Panc1 (cell line): Measurements from ENCODE around the gene NGEF. TPM values are rescaled to one million over a fixed set of nuclear protein-coding genes. Genes with fewer than 3 reads are reported as not detected.

Experiments
- ATAC-seq: fragments of 200-7000 bp; cut with Tn5 transposase; 2 replicates; pipeline ENCODE4 v1.9.1; 2020; ENCODE audit warnings: mild to moderate bottlenecking, moderate library complexity
- BruUV-seq: library from RNA; stranded (reverse); fragments of 400-500 nt; replicated peaks from 2 replicates; lab custom pipeline; 2021; lab: Mats Ljungman, UMichigan
- CTCF ChIA-PET: fragments of 300-600 bp; sonication (Branson Sonifier 250); formaldehyde crosslinking; loops from one replicate; lab custom pipeline; 2022; ENCODE audit warnings: antibody characterized with exemption; lab: Charles Lee
- POLR2A ChIA-PET: fragments of 300-600 bp; sonication (Branson Sonifier 250); formaldehyde crosslinking; loops from one replicate; lab custom pipeline; 2022; ENCODE audit warnings: antibody characterized with exemption; lab: Charles Lee
- DNase-seq: peaks from one replicate; pipeline ENCODE4 v3.0.0-alpha.2; 2010; ENCODE audit warnings: low read depth, low spot score
- H3K27ac ChIP-seq: 2 replicates; pipeline ENCODE4 v1.5.1; 2011; ENCODE audit warnings: mild to moderate bottlenecking, low read length, inconsistent platforms
- H3K27me3 ChIP-seq: fragments of 200-500 bp; sonication (Bioruptor generic); 2 replicates; pipeline ENCODE4 v1.6.0; 2014; ENCODE audit warnings: low read length, inconsistent platforms; ENCODE audit not compliant: control insufficient read depth, insufficient read depth
- H3K36me3 ChIP-seq: fragments of 200-500 bp; sonication (Bioruptor generic); 2 replicates; pipeline ENCODE4 v1.5.1; 2014; ENCODE audit warnings: inconsistent platforms, mild to moderate bottlenecking, low read length, moderate library complexity; ENCODE audit not compliant: control insufficient read depth, insufficient read depth
- H3K4me1 ChIP-seq: 2 replicates; pipeline ENCODE4 v1.5.1; 2011; ENCODE audit warnings: inconsistent platforms, mild to moderate bottlenecking, low read length, moderate library complexity; ENCODE audit not compliant: control insufficient read depth, insufficient read depth
- H3K4me3 ChIP-seq, 2 experiments: 2 replicates each; pipeline ENCODE4 v1.5.1; 2011 to 2012; ENCODE audit warnings: low read depth in 2 of 2, low read length in 2 of 2, mild to moderate bottlenecking in 2 of 2, inconsistent platforms in 1 of 2, moderate library complexity in 1 of 2
- H3K9me3 ChIP-seq: fragments of 200-500 bp; sonication (Bioruptor generic); 2 replicates; pipeline ENCODE4 v1.5.1; 2014; ENCODE audit warnings: low read depth, mild to moderate bottlenecking, inconsistent platforms, low read length, moderate library complexity; ENCODE audit not compliant: control insufficient read depth, insufficient read depth
- CTCF ChIP-seq: fragments of 450-650 bp; IDR thresholded peaks from 2 replicates; pipeline ENCODE4 v1.5.1; 2017; ENCODE audit warnings: mild to moderate bottlenecking
- POLR2AphosphoS5 ChIP-seq: IDR thresholded peaks from 2 replicates; pipeline ENCODE4 v1.6.1; 2012; ENCODE audit warnings: mild to moderate bottlenecking, low read depth, low read length, moderate library complexity
- REST ChIP-seq, 2 experiments: IDR thresholded peaks; 2 replicates each; pipeline ENCODE4 v1.6.1; 2011 to 2012; ENCODE audit warnings: low read depth in 2 of 2, control low read depth in 1 of 2, low read length in 1 of 2, mild to moderate bottlenecking in 1 of 2, moderate library complexity in 1 of 2; ENCODE audit not compliant: insufficient read depth in 1 of 2
- SIN3A ChIP-seq: IDR thresholded peaks from 2 replicates; pipeline ENCODE4 v1.6.1; 2012; ENCODE audit warnings: low read depth, mild to moderate bottlenecking, low read length, moderate library complexity, borderline replicate concordance; ENCODE audit not compliant: insufficient read depth
- TCF7L2 ChIP-seq: IDR thresholded peaks from 2 replicates; pipeline ENCODE4 v1.6.1; 2011; ENCODE audit warnings: mild to moderate bottlenecking, low read depth, low read length, inconsistent platforms
- in situ Hi-C: cut with HindIII; loops from 2 replicates; pipeline ENCODE4 v1.10.0; 2016; ENCODE audit warnings: low sequenced_read_pairs, low pct_unique_long_range_greater_than_20kb
- intact Hi-C: fragments of 100-400 bp; cut with micrococcal nuclease; formaldehyde crosslinking; loops from one replicate; pipeline ENCODE4 v1.10.0; 2022; ENCODE audit not compliant: unreplicated experiment
- total RNA-seq: library from RNA; stranded (reverse); gene quantifications from one replicate; pipeline ENCODE4 v1.2.1, GENCODE V29; 2021; ENCODE audit not compliant: unreplicated experiment

NGEF gene
- total RNA-seq, 1 experiment from 2014 or later = 17.8 TPM

GRCh38 chr2:233007270-233007669, 5.8 kb downstream of the NGEF start:
- in situ Hi-C loops (no loop called here), intact Hi-C loops (no loop called here)
- TF ChIP-seq CTCF (no peak), POLR2AphosphoS5 (no peak), SIN3A (no peak), TCF7L2 (no peak), REST (IDR thresholded peaks at IDR 0.05; ENCODE audit: insufficient read depth in 1 of 2, low read depth in 2 of 2, low read length in 1 of 2) (no peak)
- BruUV-seq = no TSS peak
- no peaks in the 10 kb centered on the region for H3K36me3 ChIP-seq
- no peak overlapping the region for H3K27ac ChIP-seq
- DNase-seq = no peak
- CTCF ChIA-PET = no interaction called here
- no peak overlapping the region for H3K4me3 ChIP-seq
- POLR2A ChIA-PET = interaction anchor here (0.6 kb wide), 1 partner anchor 65 kb away, joined by 3 read pairs; no protein-coding TSS in a partner anchor
- no peaks in the 10 kb centered on the region for H3K9me3 ChIP-seq
- no peak for ATAC-seq
- peaks cover 2% of the 10 kb centered on the region for H3K4me1 ChIP-seq
- H3K27me3 ChIP-seq = no peaks in the 10 kb centered on the region

GRCh38 chr2:233006648-233007047, 6.4 kb downstream of the NGEF start:
- no peak for DNase-seq
- Histone ChIP-seq H3K27ac (no peak overlapping the region), H3K9me3 (no peaks in the 10 kb centered on the region), H3K36me3 (no peaks in the 10 kb centered on the region), H3K27me3 (no peaks in the 10 kb centered on the region), H3K4me1 (no peaks in the 10 kb centered on the region), H3K4me3 (no peak overlapping the region)
- CTCF ChIA-PET = no interaction called here
- BruUV-seq = no TSS peak
- POLR2A ChIA-PET = interaction anchor here (0.6 kb wide), 1 partner anchor 64 kb away, joined by 3 read pairs; no protein-coding TSS in a partner anchor
- ATAC-seq = no peak
- intact Hi-C loops = no loop called here
- TF ChIP-seq CTCF = no peak
- in situ Hi-C loops = no loop called here
